Osteoblast (primary cell): ENCODE results near the gene HOXA1. TPM values are rescaled to one million over a fixed set of nuclear protein-coding genes. Genes with fewer than 3 reads are reported as not detected.

Experiments used
- DNase-seq: peaks from one replicate; pipeline ENCODE4 v3.0.0; 2011; ENCODE audit warnings: low spot score, mixed read lengths; ENCODE audit not compliant: insufficient read length; ENCODE audit errors: missing footprints
- H2AFZ ChIP-seq: 2 replicates; pipeline ENCODE4 v1.6.0; 2011; ENCODE audit warnings: mild to moderate bottlenecking, low read length
- H3K27ac ChIP-seq: 2 replicates; pipeline ENCODE4 v1.5.1; 2011; ENCODE audit warnings: mild to moderate bottlenecking, low read depth, low read length, moderate library complexity
- H3K27me3 ChIP-seq: 2 replicates; pipeline ENCODE4 v1.6.0; 2012; ENCODE audit warnings: mild to moderate bottlenecking, control low read depth, inconsistent platforms, low read length, moderate library complexity; ENCODE audit not compliant: insufficient read depth
- H3K36me3 ChIP-seq: 2 replicates; pipeline ENCODE4 v1.5.1; 2011; ENCODE audit warnings: mild to moderate bottlenecking, low read length, control low read depth, moderate library complexity; ENCODE audit not compliant: insufficient read depth
- H3K4me1 ChIP-seq: 2 replicates; pipeline ENCODE4 v1.5.1; 2011; ENCODE audit warnings: mild to moderate bottlenecking, low read length, control low read depth, moderate library complexity; ENCODE audit not compliant: insufficient read depth
- H3K4me2 ChIP-seq: 2 replicates; pipeline ENCODE4 v1.6.0; 2011; ENCODE audit warnings: mild to moderate bottlenecking, low read length; ENCODE audit not compliant: insufficient read depth
- H3K4me3 ChIP-seq: fragments of 200-600 bp; sonication (generic); 3 replicates; pipeline ENCODE4 v1.5.1; 2012; ENCODE audit warnings: mild to moderate bottlenecking, low read length, inconsistent platforms; ENCODE audit not compliant: insufficient read depth
- H3K79me2 ChIP-seq: 2 replicates; pipeline ENCODE4 v1.6.0; 2012; ENCODE audit warnings: mild to moderate bottlenecking, low read length, control low read depth, inconsistent platforms; ENCODE audit not compliant: insufficient read depth
- H3K9me3 ChIP-seq: 2 replicates; pipeline ENCODE4 v1.5.1; 2011; ENCODE audit warnings: low read depth, low read length, control low read depth
- H4K20me1 ChIP-seq: 2 replicates; pipeline ENCODE4 v1.6.0; 2012; ENCODE audit warnings: mild to moderate bottlenecking, low read length, control low read depth; ENCODE audit not compliant: insufficient read depth
- total RNA-seq: library from RNA; depleted of rRNA; stranded (reverse); fragments of >200 nt; gene quantifications from 2 replicates; pipeline ENCODE4 v1.2.3, GENCODE V29; 2012
- TF ChIP-seq, protein P1 (sequence below): IDR thresholded peaks from 2 replicates; pipeline ENCODE4 v1.5.1; 2011; ENCODE audit warnings: mild to moderate bottlenecking, low read depth, low read length, moderate library complexity; ENCODE audit errors: extremely low read depth

The HOXA1 gene
- total RNA-seq, 1 donor = 0.72 TPM

GRCh38 chr7:27134392-27134791 lies 38.6 kb upstream of the HOXA1 start:
- H3K4me2 ChIP-seq = peak overlapping the region; percentile 33

GRCh38 chr7:27133409-27134231 lies 37.8 kb upstream of the HOXA1 start:
- peaks cover 56% of the 10 kb centered on the region for H3K79me2 ChIP-seq
- no peak overlapping the region for H2AFZ ChIP-seq
- H3K9me3 ChIP-seq = no peaks in the 10 kb centered on the region
- no peak overlapping the region for H3K4me3 ChIP-seq
- H4K20me1 ChIP-seq = peaks cover 10% of the 10 kb centered on the region
- no peaks in the 10 kb centered on the region for H3K36me3 ChIP-seq
- H3K4me1 ChIP-seq = peaks cover 56% of the 10 kb centered on the region
- TF ChIP-seq, protein P1, sequence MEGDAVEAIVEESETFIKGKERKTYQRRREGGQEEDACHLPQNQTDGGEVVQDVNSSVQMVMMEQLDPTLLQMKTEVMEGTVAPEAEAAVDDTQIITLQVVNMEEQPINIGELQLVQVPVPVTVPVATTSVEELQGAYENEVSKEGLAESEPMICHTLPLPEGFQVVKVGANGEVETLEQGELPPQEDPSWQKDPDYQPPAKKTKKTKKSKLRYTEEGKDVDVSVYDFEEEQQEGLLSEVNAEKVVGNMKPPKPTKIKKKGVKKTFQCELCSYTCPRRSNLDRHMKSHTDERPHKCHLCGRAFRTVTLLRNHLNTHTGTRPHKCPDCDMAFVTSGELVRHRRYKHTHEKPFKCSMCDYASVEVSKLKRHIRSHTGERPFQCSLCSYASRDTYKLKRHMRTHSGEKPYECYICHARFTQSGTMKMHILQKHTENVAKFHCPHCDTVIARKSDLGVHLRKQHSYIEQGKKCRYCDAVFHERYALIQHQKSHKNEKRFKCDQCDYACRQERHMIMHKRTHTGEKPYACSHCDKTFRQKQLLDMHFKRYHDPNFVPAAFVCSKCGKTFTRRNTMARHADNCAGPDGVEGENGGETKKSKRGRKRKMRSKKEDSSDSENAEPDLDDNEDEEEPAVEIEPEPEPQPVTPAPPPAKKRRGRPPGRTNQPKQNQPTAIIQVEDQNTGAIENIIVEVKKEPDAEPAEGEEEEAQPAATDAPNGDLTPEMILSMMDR = no peak
- H3K4me2 ChIP-seq = peak overlapping the region; percentile 33
- H3K27ac ChIP-seq = peak overlapping the region; percentile 90
- H3K27me3 ChIP-seq = no peaks in the 10 kb centered on the region
- peak; percentile 17 for DNase-seq

More at GRCh38 chr7:27134392-27134791, 38.6 kb upstream of the HOXA1 start:
- H4K20me1 ChIP-seq = peaks cover 10% of the 10 kb centered on the region
- peak; percentile 97 for DNase-seq
- H3K79me2 ChIP-seq = peaks cover 58% of the 10 kb centered on the region
- H2AFZ ChIP-seq = no peak overlapping the region
- peak overlapping the region; percentile 90 for H3K27ac ChIP-seq
- H3K9me3 ChIP-seq = no peaks in the 10 kb centered on the region
- H3K4me1 ChIP-seq = peaks cover 56% of the 10 kb centered on the region
- no peaks in the 10 kb centered on the region for H3K27me3 ChIP-seq
- TF ChIP-seq, protein P1 = no peak
- no peaks in the 10 kb centered on the region for H3K36me3 ChIP-seq
- no peak overlapping the region for H3K4me3 ChIP-seq

- peaks cover 53% of the 10 kb centered on the region for H3K4me1 ChIP-seq
- no peaks in the 10 kb centered on the region for H3K9me3 ChIP-seq
- H2AFZ ChIP-seq = no peak overlapping the region
- peaks cover 10% of the 10 kb centered on the region for H4K20me1 ChIP-seq
- no peaks in the 10 kb centered on the region for H3K27me3 ChIP-seq
- no peak overlapping the region for H3K4me2 ChIP-seq
- H3K27ac ChIP-seq = no peak overlapping the region
- H3K79me2 ChIP-seq = peaks cover 51% of the 10 kb centered on the region
- TF ChIP-seq, protein P1 = no peak
- no peaks in the 10 kb centered on the region for H3K36me3 ChIP-seq
- peak; percentile 1 for DNase-seq
- H3K4me3 ChIP-seq = no peak overlapping the region
Observed at GRCh38 chr7:27132978-27133377, 37.2 kb upstream of the HOXA1 start.

GRCh38 chr7:27132214-27132613 lies 36.4 kb upstream of the HOXA1 start:
- Histone ChIP-seq H3K4me2 (no peak overlapping the region), H3K79me2 (peaks cover 49% of the 10 kb centered on the region), H2AFZ (no peak overlapping the region), H4K20me1 (peaks cover 10% of the 10 kb centered on the region), H3K4me3 (no peak overlapping the region), H3K36me3 (no peaks in the 10 kb centered on the region), H3K4me1 (peaks cover 46% of the 10 kb centered on the region), H3K27me3 (no peaks in the 10 kb centered on the region), H3K9me3 (no peaks in the 10 kb centered on the region), H3K27ac (no peak overlapping the region)
- DNase-seq = peak; percentile 74
- TF ChIP-seq, protein P1 = no peak
